ENCODE results near the gene DNM2.

DNM2 gene

GRCh38 chr19:10712045-10712444, 5.8 kb upstream of the DNM2 start:
- TF ChIP-seq SIN3A (IDR thresholded peaks at IDR 0.05; ENCODE audit: borderline replicate concordance, insufficient read depth, low read length) (no peak), TAF1 (IDR thresholded peaks at IDR 0.05; ENCODE audit: borderline replicate concordance, insufficient read depth, low read length) (no peak), FOXP2 (optimal IDR thresholded peaks at IDR 0.05; ENCODE audit: borderline replicate concordance, extremely low read depth, extremely low read length, insufficient read depth) (no peak), POLR2AphosphoS5 (IDR thresholded peaks at IDR 0.05; ENCODE audit: low read depth, low read length) (no peak), REST (IDR thresholded peaks at IDR 0.05; ENCODE audit: insufficient read depth in 1 of 2, low read depth in 2 of 2, low read length in 2 of 2) (no peak)

GRCh38 chr19:10712754-10713153, 5.1 kb upstream of the DNM2 start:
- TF ChIP-seq POLR2AphosphoS5 (IDR thresholded peaks at IDR 0.05; ENCODE audit: low read depth, low read length) (no peak), REST (IDR thresholded peaks at IDR 0.05; ENCODE audit: insufficient read depth in 1 of 2, low read depth in 2 of 2, low read length in 2 of 2) (no peak), FOXP2 (optimal IDR thresholded peaks at IDR 0.05; ENCODE audit: borderline replicate concordance, extremely low read depth, extremely low read length, insufficient read depth) (no peak), TAF1 (IDR thresholded peaks at IDR 0.05; ENCODE audit: borderline replicate concordance, insufficient read depth, low read length) (no peak), SIN3A (IDR thresholded peaks at IDR 0.05; ENCODE audit: borderline replicate concordance, insufficient read depth, low read length) (no peak)

- TF ChIP-seq SIN3A (IDR thresholded peaks at IDR 0.05; ENCODE audit: borderline replicate concordance, insufficient read depth, low read length) (no peak), POLR2AphosphoS5 (IDR thresholded peaks at IDR 0.05; ENCODE audit: low read depth, low read length) (no peak), TAF1 (IDR thresholded peaks at IDR 0.05; ENCODE audit: borderline replicate concordance, insufficient read depth, low read length) (no peak), FOXP2 (optimal IDR thresholded peaks at IDR 0.05; ENCODE audit: borderline replicate concordance, extremely low read depth, extremely low read length, insufficient read depth) (no peak), REST (IDR thresholded peaks at IDR 0.05; ENCODE audit: insufficient read depth in 1 of 2, low read depth in 2 of 2, low read length in 2 of 2) (no peak)
Measured at GRCh38 chr19:10713317-10713716, 4.6 kb upstream of the DNM2 start.

- TF ChIP-seq SIN3A (IDR thresholded peaks at IDR 0.05; ENCODE audit: borderline replicate concordance, insufficient read depth, low read length), result no peak
Measured at GRCh38 chr19:10717054-10717355, 874 bp upstream of the DNM2 start.

- TF ChIP-seq TAF1 (IDR thresholded peaks at IDR 0.05; ENCODE audit: borderline replicate concordance, insufficient read depth, low read length), result no peak
- TF ChIP-seq FOXP2 (optimal IDR thresholded peaks at IDR 0.05; ENCODE audit: borderline replicate concordance, extremely low read depth, extremely low read length, insufficient read depth), result no peak
- no peak for TF ChIP-seq REST (IDR thresholded peaks at IDR 0.05; ENCODE audit: insufficient read depth in 1 of 2, low read depth in 2 of 2, low read length in 2 of 2)
- no peak for TF ChIP-seq POLR2AphosphoS5 (IDR thresholded peaks at IDR 0.05; ENCODE audit: low read depth, low read length)
- no peak for TF ChIP-seq SIN3A (IDR thresholded peaks at IDR 0.05; ENCODE audit: borderline replicate concordance, insufficient read depth, low read length)
Measured at GRCh38 chr19:10718205-10719196, 622 bp downstream of the DNM2 start.
